Duodenal mucosa (tissue), 2 donors: Measurements from ENCODE around the gene TMCC1.

Experiments
- H3K27ac ChIP-seq: one replicate; pipeline ENCODE4 v1.7.0; 2013; ENCODE audit warnings: low read depth, low read length
- H3K27me3 ChIP-seq, 2 donors: one replicate each; pipeline ENCODE4 v1.7.0; 2013; ENCODE audit warnings: low read length in 2 of 2, control low read depth in 1 of 2; ENCODE audit not compliant: insufficient read depth in 2 of 2, control insufficient read depth in 1 of 2
- H3K36me3 ChIP-seq, 2 donors: one replicate each; pipeline ENCODE4 v1.7.0; 2013; ENCODE audit warnings: low read length in 2 of 2, control low read depth in 1 of 2; ENCODE audit not compliant: insufficient read depth in 2 of 2, control insufficient read depth in 1 of 2
- H3K4me1 ChIP-seq, 2 donors: one replicate each; pipeline ENCODE4 v1.7.0; 2013; ENCODE audit warnings: low read length in 2 of 2, control low read depth in 1 of 2; ENCODE audit not compliant: insufficient read depth in 2 of 2, control insufficient read depth in 1 of 2
- H3K4me3 ChIP-seq, 2 donors: one replicate each; pipeline ENCODE4 v1.7.0; 2013; ENCODE audit warnings: low read length in 2 of 2, low read depth in 1 of 2
- H3K9ac ChIP-seq, 2 donors: one replicate each; pipeline ENCODE4 v1.7.0; 2013; ENCODE audit warnings: low read length in 2 of 2, low read depth in 1 of 2
- H3K9me3 ChIP-seq, 2 donors: one replicate each; pipeline ENCODE4 v1.7.0; 2013; ENCODE audit warnings: low read length in 2 of 2, control low read depth in 1 of 2; ENCODE audit not compliant: control insufficient read depth in 1 of 2

TMCC1 gene

DNA sequence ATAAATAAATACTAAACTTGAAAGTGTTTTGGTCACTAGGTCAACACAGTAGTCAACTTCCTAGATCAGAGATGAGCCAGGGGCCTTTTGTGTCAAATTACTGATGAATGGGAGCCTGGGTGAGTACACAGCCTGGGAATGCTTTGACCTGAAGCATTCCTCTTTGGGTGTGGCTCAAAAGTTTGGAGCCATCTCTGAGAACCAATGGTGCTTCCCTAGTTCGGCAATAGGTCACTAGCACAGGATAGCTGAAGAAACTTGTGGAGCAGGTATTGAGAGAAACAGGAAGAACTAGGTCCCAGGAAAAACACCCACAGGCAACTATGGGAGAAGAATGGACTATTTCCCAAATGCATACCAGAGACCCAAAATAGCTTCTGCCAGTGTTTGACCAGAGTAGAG lies 230.5 kb downstream of the TMCC1 start:
- peaks cover 3 to 11% of the 10 kb centered on the region in 2 donors for H3K4me1 ChIP-seq
- H3K36me3 ChIP-seq: no peaks in the 10 kb centered on the region
- H3K9me3 ChIP-seq: no peaks in the 10 kb centered on the region
- no peak overlapping the region for H3K9ac ChIP-seq
- no peaks in the 10 kb centered on the region for H3K27me3 ChIP-seq
- no peak overlapping the region for H3K27ac ChIP-seq
- no peak overlapping the region for H3K4me3 ChIP-seq

DNA sequence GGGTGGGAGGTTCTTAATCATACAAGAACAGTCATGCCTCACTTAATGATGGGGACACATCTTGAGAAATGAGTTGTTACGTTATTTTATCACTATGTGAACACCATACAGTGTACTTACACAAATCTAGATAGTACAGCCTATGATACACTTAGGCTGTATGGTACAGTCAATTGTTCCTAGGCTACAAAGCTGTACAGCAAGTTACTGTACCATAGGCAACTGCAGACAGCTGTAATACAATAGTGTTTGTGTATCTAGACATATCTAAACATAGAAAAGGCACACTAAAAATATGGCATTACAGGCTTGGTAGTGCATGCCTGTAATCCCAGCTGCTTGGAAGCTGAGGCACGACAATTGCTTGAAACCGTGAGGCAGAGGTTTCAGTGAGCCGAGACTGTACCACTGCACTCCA lies 231.3 kb downstream of the TMCC1 start:
- H3K4me3 ChIP-seq: no peak overlapping the region
- H3K27ac ChIP-seq: no peak overlapping the region

DNA sequence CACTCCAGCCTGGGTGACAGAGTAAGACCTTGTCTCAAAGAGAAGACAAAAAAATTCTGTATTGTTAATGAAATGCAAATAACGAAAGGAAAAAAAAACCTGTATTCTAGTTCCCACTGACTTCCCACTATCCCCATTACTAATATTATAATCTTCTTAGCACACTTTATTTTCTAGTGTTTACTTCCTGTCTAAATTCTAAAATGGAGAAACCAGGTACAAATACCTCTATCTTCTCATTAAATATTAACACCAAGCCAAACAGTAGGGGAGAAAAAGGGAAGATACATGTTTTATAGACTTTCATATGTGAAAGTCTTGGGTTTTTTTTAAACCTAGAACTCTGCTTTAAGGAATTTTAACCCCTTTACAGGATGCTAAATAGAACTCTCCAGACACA lies 231.7 kb downstream of the TMCC1 start:
- Histone ChIP-seq H3K9me3 (no peaks in the 10 kb centered on the region), H3K27ac (no peak overlapping the region), H3K9ac (no peak overlapping the region), H3K4me3 (no peak overlapping the region), H3K27me3 (no peaks in the 10 kb centered on the region), H3K4me1 (peaks cover 16 to 23% of the 10 kb centered on the region in 2 donors), H3K36me3 (no peaks in the 10 kb centered on the region)

More for the DNA sequence above, 231.3 kb downstream of the TMCC1 start:
- Histone ChIP-seq H3K9me3 (no peaks in the 10 kb centered on the region), H3K36me3 (no peaks in the 10 kb centered on the region), H3K4me1 (peaks cover 12 to 19% of the 10 kb centered on the region in 2 donors), H3K27me3 (no peaks in the 10 kb centered on the region), H3K9ac (no peak overlapping the region)

DNA sequence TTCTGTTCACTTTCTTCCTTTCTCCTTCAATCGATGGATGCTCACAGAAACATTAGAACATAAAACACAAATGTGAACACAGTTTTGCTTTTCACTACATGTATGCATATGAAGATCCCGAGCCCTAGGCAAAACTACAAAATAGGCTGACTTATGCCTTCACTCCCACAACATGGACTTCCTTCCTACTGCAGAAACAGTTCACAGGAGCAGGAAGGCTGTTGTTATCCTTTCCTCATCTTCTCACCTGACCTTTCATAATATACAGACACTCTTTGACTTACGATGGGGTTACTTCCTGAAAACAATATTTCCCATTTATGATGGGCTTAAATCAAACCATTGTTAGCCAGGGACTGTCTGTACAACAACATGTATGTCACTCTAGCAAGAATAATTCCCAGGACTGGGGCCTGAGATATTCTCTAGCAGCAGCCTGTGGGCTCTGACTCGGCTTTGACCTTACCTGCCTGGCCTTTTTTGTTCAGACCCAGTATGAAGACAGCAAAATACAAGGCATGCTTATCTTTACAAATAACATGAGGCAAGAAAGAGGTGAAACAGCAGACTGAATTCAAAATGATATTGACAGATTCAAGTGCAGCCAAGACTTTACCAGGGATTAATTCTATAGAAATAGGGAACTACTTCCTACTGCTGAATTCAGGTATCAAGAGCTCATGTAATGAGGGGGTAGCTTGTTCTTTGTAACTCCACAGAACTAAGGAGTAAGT lies 235.2 kb downstream of the TMCC1 start:
- no peak overlapping the region for H3K9ac ChIP-seq
- H3K27ac ChIP-seq: no peak overlapping the region
- H3K4me1 ChIP-seq: peaks cover 21 to 23% of the 10 kb centered on the region in 2 donors

DNA sequence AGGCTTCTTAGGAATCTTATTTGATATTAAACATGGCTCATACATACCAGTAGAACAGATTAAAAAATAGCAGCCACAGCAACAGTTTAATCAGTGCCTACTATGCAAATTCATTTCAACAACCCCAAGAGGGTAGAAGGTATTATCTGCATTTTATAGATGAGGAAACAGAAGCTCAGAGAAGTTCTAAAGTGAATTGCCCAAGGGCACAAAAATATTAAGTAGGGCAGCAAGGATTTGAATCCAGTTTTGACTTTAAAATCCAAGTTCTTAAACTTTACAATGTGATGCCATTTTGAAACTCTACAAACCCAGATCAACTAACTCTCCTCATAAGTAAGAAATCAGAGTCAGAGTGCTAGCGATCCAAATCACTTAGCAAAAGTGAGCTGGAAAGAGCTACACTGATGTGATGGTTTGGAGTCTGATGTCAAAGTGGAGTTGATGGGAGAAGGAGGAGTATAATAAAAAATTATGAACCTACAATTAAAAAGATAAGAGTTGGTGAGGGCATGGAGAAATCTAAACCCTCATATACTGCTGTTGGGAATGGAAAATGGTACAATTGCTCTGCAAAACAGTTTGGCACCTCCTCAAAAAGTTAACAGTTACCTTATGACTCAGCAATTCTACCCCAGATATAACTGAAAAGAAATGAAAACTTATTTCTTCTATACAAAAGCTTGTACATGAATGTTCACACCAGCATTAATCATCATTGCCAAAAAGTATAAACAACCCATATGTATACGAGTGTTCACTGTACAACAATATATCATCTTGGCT lies 236.1 kb downstream of the TMCC1 start:
- Histone ChIP-seq H3K4me3 (no peak overlapping the region), H3K4me1 (peaks cover 19 to 21% of the 10 kb centered on the region in 2 donors), H3K36me3 (no peaks in the 10 kb centered on the region), H3K27me3 (no peaks in the 10 kb centered on the region), H3K9ac (no peak overlapping the region), H3K9me3 (no peaks in the 10 kb centered on the region), H3K27ac (no peak overlapping the region)

More for the DNA sequence above, 235.2 kb downstream of the TMCC1 start:
- H3K9me3 ChIP-seq: no peaks in the 10 kb centered on the region
- H3K27me3 ChIP-seq: no peaks in the 10 kb centered on the region
- H3K36me3 ChIP-seq: no peaks in the 10 kb centered on the region
- no peak overlapping the region for H3K4me3 ChIP-seq

DNA sequence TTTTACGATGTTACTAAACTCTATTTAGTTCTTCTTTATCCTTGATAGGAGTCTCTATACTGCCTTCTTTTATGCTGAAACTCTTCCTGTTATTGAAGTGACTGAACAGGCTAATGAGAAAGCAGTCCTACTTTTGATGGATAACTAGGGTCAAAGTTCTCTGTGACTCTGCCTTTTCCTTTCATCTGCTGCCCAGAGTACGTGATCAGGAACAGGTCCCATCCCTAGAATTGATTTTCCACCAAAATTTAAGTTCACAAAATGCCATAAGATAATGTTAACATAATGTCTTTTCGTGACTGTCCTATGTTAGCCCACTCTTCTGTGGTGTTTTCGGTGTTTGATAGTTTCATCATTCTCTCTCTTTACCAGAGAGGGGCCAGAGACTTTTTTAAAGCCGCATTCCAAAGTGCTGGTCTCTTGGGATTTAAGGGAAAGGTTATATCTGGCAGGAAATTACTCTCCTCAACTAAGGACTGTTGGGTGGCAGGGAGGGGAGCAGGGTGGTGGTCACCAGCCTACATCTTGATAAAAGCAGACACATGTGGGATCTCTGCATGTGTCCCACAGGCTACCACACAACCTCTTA lies 236.8 kb downstream of the TMCC1 start:
- Histone ChIP-seq H3K27ac (no peak overlapping the region), H3K9ac (no peak overlapping the region), H3K9me3 (no peaks in the 10 kb centered on the region), H3K4me3 (no peak overlapping the region), H3K36me3 (no peaks in the 10 kb centered on the region), H3K27me3 (no peaks in the 10 kb centered on the region), H3K4me1 (peaks cover 19 to 22% of the 10 kb centered on the region in 2 donors)

DNA sequence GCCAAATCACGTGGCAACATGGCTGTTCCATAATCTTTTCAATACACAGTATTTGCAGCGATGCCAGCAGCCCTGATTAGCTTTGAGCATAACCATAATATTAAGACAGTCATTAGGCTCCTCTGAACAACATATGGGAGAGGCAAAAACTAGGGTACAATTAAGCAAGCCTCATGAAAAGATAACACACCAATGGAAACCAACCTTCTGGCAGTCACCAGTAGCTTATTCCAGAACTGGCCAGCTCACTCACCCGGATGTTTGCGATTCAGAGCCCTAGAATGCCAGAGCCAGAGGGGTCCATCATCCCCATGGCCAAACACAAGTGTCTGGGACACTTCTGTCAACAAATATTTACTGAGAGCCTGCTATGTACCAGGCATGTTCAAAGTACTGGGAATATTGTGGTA lies 238.2 kb downstream of the TMCC1 start:
- H3K4me3 ChIP-seq: no peak overlapping the region
- H3K4me1 ChIP-seq: peaks cover 19 to 26% of the 10 kb centered on the region in 2 donors
- H3K27ac ChIP-seq: no peak overlapping the region

DNA sequence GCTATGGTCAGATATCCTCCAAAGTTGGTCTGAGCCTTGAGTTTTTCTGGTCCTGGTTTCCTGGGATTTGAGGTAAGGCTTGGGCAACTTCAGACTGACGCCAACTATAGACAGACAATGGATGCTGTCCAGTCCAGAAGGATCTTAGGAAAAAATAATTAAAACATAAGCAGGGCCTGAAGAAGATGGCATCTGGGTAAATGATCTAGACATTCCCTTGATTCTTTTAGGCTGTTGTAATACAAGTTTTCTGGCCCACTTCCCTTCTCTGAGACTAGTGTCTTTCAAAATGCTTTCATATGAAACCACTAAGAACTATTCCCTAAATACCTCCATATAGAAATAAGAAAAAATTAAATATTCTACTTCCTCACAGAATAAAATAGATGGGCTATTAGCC lies 239.4 kb downstream of the TMCC1 start:
- Histone ChIP-seq H3K27ac (no peak overlapping the region), H3K4me3 (no peak overlapping the region), H3K4me1 (peaks cover 23 to 26% of the 10 kb centered on the region in 2 donors), H3K9me3 (no peaks in the 10 kb centered on the region), H3K36me3 (peaks cover 0 to 4% of the 10 kb centered on the region in 2 donors), H3K27me3 (no peaks in the 10 kb centered on the region), H3K9ac (no peak overlapping the region)

More for the DNA sequence above, 238.2 kb downstream of the TMCC1 start:
- H3K27me3 ChIP-seq: no peaks in the 10 kb centered on the region
- H3K9ac ChIP-seq: no peak overlapping the region
- H3K9me3 ChIP-seq: no peaks in the 10 kb centered on the region
- H3K36me3 ChIP-seq: peaks cover 0 to 4% of the 10 kb centered on the region in 2 donors

DNA sequence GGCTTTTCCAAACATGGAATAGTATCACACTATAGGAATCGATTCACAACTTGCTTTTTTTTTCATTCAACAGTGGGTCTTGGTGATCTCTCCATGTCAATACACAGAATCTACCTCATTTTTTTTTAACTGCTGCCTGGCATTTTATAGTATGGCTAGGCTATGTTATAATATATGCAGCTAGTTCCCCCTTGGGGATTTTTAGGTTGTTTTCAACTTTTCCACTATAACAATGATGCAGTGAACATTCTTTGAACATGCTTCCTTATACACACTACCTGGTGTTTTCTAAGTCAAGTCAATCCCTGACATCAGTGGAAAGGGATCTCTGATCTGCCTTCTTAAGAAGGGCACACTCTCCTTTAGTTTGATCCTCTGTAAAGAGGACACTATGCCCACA lies 240.5 kb downstream of the TMCC1 start:
- no peak overlapping the region for H3K4me3 ChIP-seq
- H3K9ac ChIP-seq: no peak overlapping the region
- H3K36me3 ChIP-seq: peaks cover 0 to 4% of the 10 kb centered on the region in 2 donors
- H3K27me3 ChIP-seq: no peaks in the 10 kb centered on the region
- no peak overlapping the region for H3K27ac ChIP-seq
- peaks cover 17 to 23% of the 10 kb centered on the region in 2 donors for H3K4me1 ChIP-seq
- H3K9me3 ChIP-seq: no peaks in the 10 kb centered on the region
